ENCODE results near the gene ACOX3.
"Not testable (repeated sequence)": the region's sequence is repeated elsewhere in the genome, so short reads cannot be mapped to it uniquely, and the experiment has no call there.

ACOX3 gene

GRCh38 chr4:8349664-8350236 is 90.8 kb downstream of the ACOX3 start:
- no peak for DNase-seq

GRCh38 chr4:8349236-8349635 is 91.3 kb downstream of the ACOX3 start:
- DNase-seq: not testable (repeated sequence)

GRCh38 chr4:8348071-8348470 is 92.5 kb downstream of the ACOX3 start:
- no peak for DNase-seq

- no peak for DNase-seq
Measured at GRCh38 chr4:8347660-8348059, 92.9 kb downstream of the ACOX3 start.

- DNase-seq: no peak
Measured at GRCh38 chr4:8346838-8347605, 93.5 kb downstream of the ACOX3 start.

- DNase-seq: no peak
Measured at GRCh38 chr4:8345946-8346814, 94.3 kb downstream of the ACOX3 start.

- DNase-seq: no peak
Measured at GRCh38 chr4:8345053-8345945, 95.2 kb downstream of the ACOX3 start.

GRCh38 chr4:8344377-8344776 is 96.1 kb downstream of the ACOX3 start:
- DNase-seq: no peak

GRCh38 chr4:8343967-8344331 is 96.6 kb downstream of the ACOX3 start:
- DNase-seq: no peak

GRCh38 chr4:8343262-8343966 is 97.1 kb downstream of the ACOX3 start:
- no peak for DNase-seq

GRCh38 chr4:8342651-8343261 is 97.8 kb downstream of the ACOX3 start:
- DNase-seq: no peak

- no peak for DNase-seq
Measured at GRCh38 chr4:8341691-8342090, 98.8 kb downstream of the ACOX3 start.

- DNase-seq: not testable (repeated sequence)
Measured at GRCh38 chr4:8341281-8341680, 99.2 kb downstream of the ACOX3 start.

- DNase-seq: no peak
Measured at GRCh38 chr4:8340781-8341241, 99.7 kb downstream of the ACOX3 start.

GRCh38 chr4:8338351-8338961 is 102.1 kb downstream of the ACOX3 start:
- DNase-seq: no peak

- no peak for DNase-seq
Measured at GRCh38 chr4:8336412-8337075, 104.0 kb downstream of the ACOX3 start.

GRCh38 chr4:8335848-8336247 is 104.7 kb downstream of the ACOX3 start:
- DNase-seq: no peak

- DNase-seq: no peak
Measured at GRCh38 chr4:8334786-8335460, 105.6 kb downstream of the ACOX3 start.

- DNase-seq: no peak
Measured at GRCh38 chr4:8333726-8334460, 106.6 kb downstream of the ACOX3 start.
